ENCODE results near the gene PARP9. TPM values are rescaled to one million over a fixed set of nuclear protein-coding genes. Genes with fewer than 3 reads are reported as not detected.

PARP9 gene
- total and polyA plus RNA-seq, 2 of the 4 experiments (the other 2 are of a cell fraction) = 6.7 to 7.7 TPM

- in situ Hi-C loops (cut with MboI; ENCODE audit: low sequenced_read_pairs) = no loop called here
- peaks cover 13% of the 10 kb centered on the region; the same call in 1 of the 2 replicates for H3K9me1 ChIP-seq (ENCODE audit: insufficient read depth, low read length)
- ChIA-PET CTCF (no interaction called here), POLR2A (ENCODE audit: unreplicated experiment) (no interaction called here)
- no peak overlapping the region for H3K14ac ChIP-seq (replicated peaks; ENCODE audit: low read depth, low read length)
- dilution Hi-C loops (cut with HindIII; ENCODE audit: low sequenced_read_pairs, unreplicated experiment) = no loop called here
- BruUV-seq (replicated peaks) = no TSS peak
- H3K18ac ChIP-seq (ENCODE audit: low read depth, low read length) = no peak overlapping the region
- no peak overlapping the region for H3K4me2 ChIP-seq (ENCODE audit: low read depth, low read length)
- peaks cover 5% of the 10 kb centered on the region; the same call in 1 of the 2 replicates for H3K4me1 ChIP-seq (ENCODE audit: control insufficient read depth, insufficient read depth, low read length)
- H2AFZ ChIP-seq (replicated peaks; ENCODE audit: low read length, poor library complexity) = no peak overlapping the region
- peaks cover 21 to 68% of the 10 kb centered on the region in 2 experiments for H3K79me1 ChIP-seq (ENCODE audit: low read depth in 1 of 2, low read length in 2 of 2)
- no peak overlapping the region for H3K27ac ChIP-seq (ENCODE audit: insufficient read depth, low read length)
- intact Hi-C loops (cut with micrococcal nuclease) = no loop called here
- no peaks in the 10 kb centered on the region for H3K9me3 ChIP-seq (ENCODE audit: control insufficient read depth, insufficient read depth, low read length)
- WGBS, 2 experiments (ENCODE audit: extremely low coverage in 2 of 2, insufficient read length in 1 of 2) = no CpG with 5 or more reads among the region's 1 CpG
- no peak overlapping the region for H2AK5ac ChIP-seq (ENCODE audit: low read depth, low read length)
- H3K56ac ChIP-seq (ENCODE audit: extremely low read depth, insufficient read depth, low read length) = no peak overlapping the region
- no peaks in the 10 kb centered on the region; the same call in none of the 2 replicates for H3K36me3 ChIP-seq (ENCODE audit: control insufficient read depth, insufficient read depth, low read length)
- H4K5ac ChIP-seq (ENCODE audit: low read depth, low read length) = no peak overlapping the region
- no peak overlapping the region for H2BK15ac ChIP-seq (ENCODE audit: low read depth, low read length)
- H2BK120ac ChIP-seq (ENCODE audit: low read depth, low read length) = no peak overlapping the region
- no peak overlapping the region for H4K8ac ChIP-seq (ENCODE audit: low read depth in 2 of 2, low read length in 2 of 2)
- ATAC-seq (ENCODE audit: low read depth) = peak; percentile 89
- H2AK9ac ChIP-seq (replicated peaks; ENCODE audit: low read depth, low read length, poor library complexity) = no peak overlapping the region
- H3K4me3 ChIP-seq (ENCODE audit: insufficient read depth, low read depth, low read length) = no peak overlapping the region
- TF ChIP-seq MAZ (IDR thresholded peaks at IDR 0.05; ENCODE audit: borderline replicate concordance, low read depth, low read length) (no peak), NFE2L2 (IDR thresholded peaks at IDR 0.05; ENCODE audit: low read depth, low read length) (peak; percentile 40; the same call in 1 of the 2 replicates), MAFK (IDR thresholded peaks at IDR 0.05; ENCODE audit: low read depth, low read length) (no peak), ELK1 (IDR thresholded peaks at IDR 0.05; ENCODE audit: borderline replicate concordance, low read depth, low read length) (no peak), CEBPB (IDR thresholded peaks at IDR 0.05; ENCODE audit: low read depth, low read length) (peak; percentile 95), FOS (IDR thresholded peaks at IDR 0.05; ENCODE audit: low read depth, low read length) (peak; percentile 71), CHD1 (IDR thresholded peaks at IDR 0.05; ENCODE audit: low read depth, low read length) (peak; percentile 55; the same call in 1 of the 2 replicates), USF2 (IDR thresholded peaks at IDR 0.05; ENCODE audit: low read depth, low read length) (no peak), CTCF (conservative IDR thresholded peaks at IDR 0.05; ENCODE audit: low read depth, low read length) (no peak), RFX5 (IDR thresholded peaks at IDR 0.05; ENCODE audit: low read depth, low read length) (0 out of 2 replicates have a peak, but pooled peaks have one; percentile 4), MXI1 (IDR thresholded peaks at IDR 0.05; ENCODE audit: borderline replicate concordance, low read depth, low read length) (no peak), RCOR1 (IDR thresholded peaks at IDR 0.05; ENCODE audit: insufficient replicate concordance, low read length) (peak; percentile 69)
- no peak overlapping the region for H4K91ac ChIP-seq (ENCODE audit: insufficient read depth, low read depth, low read length)
- no peak overlapping the region for H3K4ac ChIP-seq (ENCODE audit: low read depth, low read length)
- H3K23ac ChIP-seq (ENCODE audit: low read depth, low read length) = no peak overlapping the region
- H4K20me1 ChIP-seq (ENCODE audit: insufficient read depth, low read length) = peaks cover 48% of the 10 kb centered on the region
- no peak overlapping the region for H2BK20ac ChIP-seq (ENCODE audit: low read depth, low read length)
- peak; percentile 91 for DNase-seq
- no peak overlapping the region for H3K9ac ChIP-seq (ENCODE audit: low read depth, low read length)
- H3K27me3 ChIP-seq (ENCODE audit: control insufficient read depth, insufficient read depth, low read length) = no peaks in the 10 kb centered on the region
- no peak overlapping the region for H2BK5ac ChIP-seq (ENCODE audit: low read depth, low read length, poor library complexity, severe bottlenecking)
These were observed 66.7 kb downstream of the PARP9 start for GRCh38 chr3:122497425-122497824.

All from IMR-90 (cell line).